Aorta (tissue), 5 donors: ENCODE results near the gene NMT2. TPM values are rescaled to one million over a fixed set of nuclear protein-coding genes. Genes with fewer than 3 reads are reported as not detected.
"Not testable (repeated sequence)": the region's sequence is repeated elsewhere in the genome, so short reads cannot be mapped to it uniquely, and the experiment has no call there.

Experiments
- ATAC-seq: fragments of 200-7000 bp; cut with Tn5 transposase; one replicate; pipeline ENCODE4 v1.9.1; 2022; ENCODE audit warnings: moderate library complexity; ENCODE audit not compliant: low FRiP score
- DNase-seq, 2 donors: peaks; one replicate each; pipeline ENCODE4 v3.0.0-alpha.2; 2020
- H3K27ac ChIP-seq, 2 donors: one replicate each; pipeline ENCODE4 v1.5.1; 2013; ENCODE audit warnings: low read length in 2 of 2, mild to moderate bottlenecking in 2 of 2, moderate library complexity in 2 of 2, control low read depth in 1 of 2, inconsistent platforms in 1 of 2, low read depth in 1 of 2
- H3K27me3 ChIP-seq, 2 donors: one replicate each; pipeline ENCODE4 v1.6.1; 2013; ENCODE audit warnings: control low read depth in 1 of 2, low read length in 1 of 2, mild to moderate bottlenecking in 1 of 2, moderate library complexity in 1 of 2; ENCODE audit not compliant: insufficient read depth in 2 of 2, control insufficient read depth in 1 of 2
- H3K36me3 ChIP-seq, 2 donors: one replicate each; pipeline ENCODE4 v1.6.1; 2013; ENCODE audit warnings: control low read depth in 1 of 2, low read length in 1 of 2, mild to moderate bottlenecking in 1 of 2; ENCODE audit not compliant: insufficient read depth in 2 of 2, control insufficient read depth in 1 of 2
- H3K4me1 ChIP-seq, 2 donors: one replicate each; pipeline ENCODE4 v1.6.1; 2013; ENCODE audit warnings: low read length in 2 of 2, control low read depth in 1 of 2, mild to moderate bottlenecking in 1 of 2, moderate library complexity in 1 of 2; ENCODE audit not compliant: insufficient read depth in 2 of 2, control insufficient read depth in 1 of 2
- H3K4me3 ChIP-seq, 2 donors: one replicate each; pipeline ENCODE4 v1.5.1; 2013; ENCODE audit warnings: low read length in 2 of 2, control low read depth in 1 of 2, mild to moderate bottlenecking in 1 of 2
- H3K9me3 ChIP-seq: one replicate; pipeline ENCODE4 v1.6.1; 2013; ENCODE audit warnings: mild to moderate bottlenecking, low read length; ENCODE audit not compliant: control insufficient read depth
- WGBS, 2 donors: extraction: QIAGEN DNeasy Blood & Tissue Kit; methylation state at CpG; one replicate each; pipeline ENCODE4 v1.1.7; 2013; 5-methylcytosine and 5-hydroxymethylcytosine counted together
- intact Hi-C, 2 donors: fragments of 100-400 bp; cut with DNase I; formaldehyde crosslinking; loops; one replicate each; pipeline versions ENCODE4 v1.14.2 to v1.15.0; 2022
- polyA plus RNA-seq, 2 donors: library from polyadenylated mRNA; stranded (reverse); fragments of 200-250 nt; gene quantifications; one replicate each; pipeline ENCODE4 v1.2.3, GENCODE V29; 2013
- total RNA-seq, 2 donors: library from RNA; stranded (reverse); fragmentation: NEBNext Ultra II Directional; extraction: Animal tissue kit (Norgen Biotek cat#: 25700); gene quantifications; one replicate each; pipeline ENCODE4 v1.2.1, GENCODE V29; 2021
- donor health status: healthy with polysubstance abuse.
- donor health status: Bipolar disorder and iron deficiency.
- donor health status: DM: no; HTN: no; CAD: no.
- donor health status: DM: no; HTN: no; CAD: no.
- donor health status: DM: yes; HTN: yes; CAD: no.

The NMT2 gene
- total and polyA plus RNA-seq, 4 donors, result 11.9 to 20.4 (median 12.2) TPM

DNA sequence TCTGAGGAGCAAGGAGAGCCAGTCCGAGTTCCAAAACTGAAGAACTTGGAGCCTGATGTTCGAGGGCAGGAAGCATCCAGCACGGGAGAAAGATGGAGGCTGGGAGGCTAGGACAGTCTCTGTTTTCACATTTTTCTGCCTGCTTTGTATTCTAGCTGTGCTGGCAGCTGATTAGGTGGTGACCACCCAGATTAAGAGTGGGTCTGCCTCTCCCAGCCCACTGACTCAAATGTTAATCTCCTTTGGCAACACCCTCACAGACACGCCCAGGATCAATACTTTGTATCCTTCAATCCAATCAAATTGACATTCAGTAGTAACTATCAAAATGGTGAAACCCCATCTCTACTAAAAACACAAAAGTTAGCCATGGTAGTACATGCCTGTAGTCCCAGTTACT is 38.9 kb upstream of the NMT2 start:
- intact Hi-C loops, DNase-seq, H3K4me1 ChIP-seq, H3K4me3 ChIP-seq, H3K27me3 ChIP-seq, H3K36me3 ChIP-seq, ATAC-seq, H3K27ac ChIP-seq, H3K9me3 ChIP-seq: not testable (repeated sequence)
- 98 to 100% methylated on average over 4 of the region's 4 CpGs for WGBS, 2 donors

GRCh38 chr10:15202639-15203038 is 34.1 kb upstream of the NMT2 start:
- no peak for DNase-seq
- H3K9me3 ChIP-seq, result no peaks in the 10 kb centered on the region
- ATAC-seq, result no peak
- H3K36me3 ChIP-seq, result no peaks in the 10 kb centered on the region
- no peak overlapping the region for H3K4me3 ChIP-seq
- H3K4me1 ChIP-seq, result no peaks in the 10 kb centered on the region
- intact Hi-C loops, result no loop called here
- H3K27me3 ChIP-seq, result no peaks in the 10 kb centered on the region
- whole genome bisulfite sequencing, 2 donors, result 84 to 91% methylated on average over 2 of the region's 2 CpGs
- no peak overlapping the region for H3K27ac ChIP-seq

GRCh38 chr10:15202301-15202621 is 33.8 kb upstream of the NMT2 start:
- H3K4me1 ChIP-seq, H3K27ac ChIP-seq, H3K36me3 ChIP-seq, intact Hi-C loops, ATAC-seq, DNase-seq, H3K4me3 ChIP-seq, H3K9me3 ChIP-seq, H3K27me3 ChIP-seq: not testable (repeated sequence)
- 94 to 95% methylated on average over 8 of the region's 8 CpGs for WGBS, 2 donors

- intact Hi-C loops, result no loop called here
- no peak for ATAC-seq
- 34 to 36% methylated on average over 6 of the region's 6 CpGs for WGBS, 2 donors
- no peaks in the 10 kb centered on the region for H3K9me3 ChIP-seq
- H3K27ac ChIP-seq, result no peak overlapping the region
- no peaks in the 10 kb centered on the region for H3K27me3 ChIP-seq
- no peak overlapping the region for H3K4me3 ChIP-seq
- H3K4me1 ChIP-seq, result no peaks in the 10 kb centered on the region
- no peaks in the 10 kb centered on the region for H3K36me3 ChIP-seq
- DNase-seq, result no peak
Measured at GRCh38 chr10:15201589-15202300, 33.3 kb upstream of the NMT2 start.

GRCh38 chr10:15200626-15201025 is 32.1 kb upstream of the NMT2 start:
- H3K27me3 ChIP-seq, result no peaks in the 10 kb centered on the region
- WGBS, 2 donors, result 49 to 54% methylated on average over 2 of the region's 2 CpGs
- H3K4me1 ChIP-seq, result no peaks in the 10 kb centered on the region
- no peaks in the 10 kb centered on the region for H3K36me3 ChIP-seq
- intact Hi-C loops, result no loop called here
- no peak for ATAC-seq
- H3K9me3 ChIP-seq, result no peaks in the 10 kb centered on the region
- no peak for DNase-seq
- H3K4me3 ChIP-seq, result no peak overlapping the region
- H3K27ac ChIP-seq, result no peak overlapping the region

DNA sequence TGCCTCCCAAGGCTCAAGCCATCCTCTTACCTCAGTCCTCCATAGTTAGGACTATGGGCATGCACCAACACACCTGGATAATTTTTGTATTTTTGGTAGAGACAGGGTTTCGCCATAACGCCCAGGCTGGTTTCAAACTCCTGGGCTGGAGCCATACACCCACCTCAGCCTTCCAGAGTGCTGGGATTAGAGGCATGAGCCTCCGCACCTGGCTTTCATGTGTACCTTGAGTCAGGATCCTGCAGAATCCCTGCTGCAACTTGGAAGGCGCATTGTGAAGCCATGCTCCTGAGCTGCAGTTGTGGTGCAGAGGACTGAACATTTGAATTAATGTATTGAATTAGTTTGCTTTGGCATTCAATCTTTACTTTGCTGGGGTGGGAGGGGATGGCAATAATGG is 29.4 kb upstream of the NMT2 start:
- Histone ChIP-seq H3K36me3 (no peaks in the 10 kb centered on the region), H3K9me3 (no peaks in the 10 kb centered on the region), H3K4me3 (no peak overlapping the region), H3K27me3 (no peaks in the 10 kb centered on the region), H3K27ac (no peak overlapping the region), H3K4me1 (no peaks in the 10 kb centered on the region)
- ATAC-seq, result no peak
- WGBS, 2 donors, result 98 to 99% methylated on average over 4 of the region's 4 CpGs
- intact Hi-C loops, result no loop called here
- DNase-seq, result no peak

DNA sequence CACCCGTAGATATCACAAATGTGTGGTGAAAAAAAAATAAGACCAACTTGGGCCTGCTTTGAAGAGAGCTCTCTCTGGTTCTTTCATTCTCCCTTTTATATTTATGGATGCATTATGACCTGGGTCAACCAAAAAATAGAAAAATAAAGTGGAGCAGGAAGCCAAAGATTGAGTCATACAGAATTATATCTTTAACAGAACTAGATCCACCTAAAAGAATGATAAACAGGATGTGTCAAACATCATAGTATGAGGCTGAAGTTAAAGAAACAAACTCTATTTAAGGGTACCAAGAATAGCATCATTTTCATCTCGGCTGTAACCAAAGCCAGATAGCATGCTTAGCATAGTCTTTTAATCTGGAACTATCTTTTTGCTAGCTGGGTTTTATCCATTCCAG is 28.8 kb upstream of the NMT2 start:
- intact Hi-C loops, result no loop called here
- no peaks in the 10 kb centered on the region for H3K4me1 ChIP-seq
- DNase-seq (no peak), ATAC-seq (no peak)
- H3K27me3 ChIP-seq, result no peaks in the 10 kb centered on the region
- H3K36me3 ChIP-seq, result no peaks in the 10 kb centered on the region
- no peak overlapping the region for H3K4me3 ChIP-seq
- H3K9me3 ChIP-seq, result no peaks in the 10 kb centered on the region
- 23 to 46% methylated on average over 2 of the region's 2 CpGs for WGBS, 2 donors
- H3K27ac ChIP-seq, result no peak overlapping the region

- no peaks in the 10 kb centered on the region for H3K9me3 ChIP-seq
- no peaks in the 10 kb centered on the region for H3K27me3 ChIP-seq
- H3K36me3 ChIP-seq, result no peaks in the 10 kb centered on the region
- no peaks in the 10 kb centered on the region for H3K4me1 ChIP-seq
- intact Hi-C loops, result no loop called here
- H3K4me3 ChIP-seq, result no peak overlapping the region
- no peak for ATAC-seq
- 73 to 79% methylated on average over 12 of the region's 12 CpGs for WGBS, 2 donors
- DNase-seq, result no peak
- H3K27ac ChIP-seq, result no peak overlapping the region
Measured at GRCh38 chr10:15196021-15196834, 27.7 kb upstream of the NMT2 start.
